Esophagus (tissue), 2 donors: ENCODE data around the gene HIPK3. TPM values are rescaled to one million over a fixed set of nuclear protein-coding genes. Genes with fewer than 3 reads are reported as not detected.
A peak's percentile ranks its signal among the peaks of the same experiment; 100 is the strongest.
"Not testable (repeated sequence)": the region's sequence is repeated elsewhere in the genome, so short reads cannot be mapped to it uniquely, and the experiment has no call there.

Experiments
- H3K27ac ChIP-seq, 2 donors: one replicate each; pipeline ENCODE4 v1.5.1; 2013; ENCODE audit warnings: low read depth in 2 of 2, mild to moderate bottlenecking in 2 of 2, inconsistent platforms in 1 of 2, low read length in 1 of 2, moderate library complexity in 1 of 2
- H3K27me3 ChIP-seq, 2 donors: one replicate each; pipeline ENCODE4 v1.6.1; 2013; ENCODE audit warnings: low read length in 2 of 2, control low read depth in 1 of 2, mild to moderate bottlenecking in 1 of 2; ENCODE audit not compliant: insufficient read depth in 2 of 2, control insufficient read depth in 1 of 2
- H3K36me3 ChIP-seq, 2 donors: one replicate each; pipeline ENCODE4 v1.6.1; 2013; ENCODE audit warnings: low read length in 1 of 2; ENCODE audit not compliant: control insufficient read depth in 2 of 2, insufficient read depth in 2 of 2
- H3K4me1 ChIP-seq, 2 donors: one replicate each; pipeline ENCODE4 v1.6.1; 2013; ENCODE audit warnings: low read length in 1 of 2; ENCODE audit not compliant: control insufficient read depth in 2 of 2, insufficient read depth in 2 of 2
- H3K4me3 ChIP-seq, 2 donors: one replicate each; pipeline ENCODE4 v1.5.1; 2013; ENCODE audit warnings: low read length in 2 of 2, mild to moderate bottlenecking in 2 of 2, low read depth in 1 of 2, moderate library complexity in 1 of 2
- H3K9me3 ChIP-seq, 2 donors: one replicate each; pipeline ENCODE4 v1.6.1; 2013; ENCODE audit warnings: mild to moderate bottlenecking in 2 of 2, low read depth in 1 of 2, low read length in 1 of 2, moderate library complexity in 1 of 2; ENCODE audit not compliant: control insufficient read depth in 2 of 2, insufficient read depth in 1 of 2
- WGBS, 2 donors: extraction: QIAGEN DNeasy Blood & Tissue Kit; methylation state at CpG; one replicate each; pipeline ENCODE4 v1.1.7; 2013; 5-methylcytosine and 5-hydroxymethylcytosine counted together
- polyA plus RNA-seq, 2 donors: library from polyadenylated mRNA; stranded (reverse); fragments of 200-250 nt; gene quantifications; one replicate each; pipeline ENCODE4 v1.2.3, GENCODE V29; 2013
- donor health status: healthy with polysubstance abuse.
- donor health status: Bipolar disorder and iron deficiency.

Gene HIPK3
- polyA plus RNA-seq, 2 donors: 8.8 to 13.8 TPM

DNA sequence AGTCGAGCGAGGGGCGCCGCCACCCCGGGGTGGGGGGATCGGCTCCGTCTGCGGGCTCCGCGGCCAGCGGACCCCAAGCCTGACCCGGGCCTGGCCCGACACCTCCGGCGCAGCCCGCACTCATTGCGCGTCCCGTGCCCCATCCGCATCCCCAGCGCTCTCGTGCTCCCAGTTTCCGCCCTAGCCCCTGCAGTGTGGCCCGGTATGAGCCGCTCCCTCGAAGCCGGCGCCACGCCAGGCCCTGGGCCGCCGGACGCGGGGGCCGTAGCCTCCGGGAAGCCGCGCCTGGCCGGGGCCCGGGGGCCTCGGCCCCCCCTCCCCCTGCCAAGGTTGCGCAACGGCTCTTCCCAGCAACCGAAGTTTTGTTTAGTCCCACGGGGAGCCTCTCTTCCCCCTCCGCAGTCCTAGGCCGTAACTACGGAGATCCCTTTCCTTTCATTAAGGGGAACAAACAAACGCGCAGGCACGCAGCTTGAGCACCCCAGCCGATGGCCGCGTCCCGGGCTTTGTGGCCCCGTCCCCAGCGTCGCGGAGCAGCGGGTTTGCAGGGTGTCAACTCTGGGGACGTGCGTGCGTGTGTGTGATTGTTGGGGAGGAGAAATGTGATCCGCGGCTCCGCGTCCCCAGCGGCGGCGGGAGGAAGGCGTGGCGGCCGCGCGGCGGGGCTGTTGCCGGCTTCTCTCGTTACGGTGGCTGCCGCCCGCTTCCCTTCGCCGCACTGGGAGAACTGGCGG, 883 bp downstream of the HIPK3 start:
- H3K4me1 ChIP-seq: no peaks in the 10 kb centered on the region
- peak overlapping the region; percentile 85 to 90 for H3K4me3 ChIP-seq
- no peaks in the 10 kb centered on the region for H3K9me3 ChIP-seq
- H3K27ac ChIP-seq: peak overlapping the region; percentile 99 to 100
- no peaks in the 10 kb centered on the region for H3K36me3 ChIP-seq
- no peaks in the 10 kb centered on the region for H3K27me3 ChIP-seq
- 0 to 1% methylated on average over 77 to 83 of the region's 83 CpGs for WGBS, 2 donors

GRCh38 chr11:33258631-33259205, 1.5 kb downstream of the HIPK3 start:
- Histone ChIP-seq H3K27me3 (no peaks in the 10 kb centered on the region), H3K9me3 (no peaks in the 10 kb centered on the region), H3K36me3 (no peaks in the 10 kb centered on the region), H3K27ac (peak overlapping the region; percentile 99 to 100), H3K4me3 (peak overlapping the region; percentile 85 to 90), H3K4me1 (no peaks in the 10 kb centered on the region)
- WGBS, 2 donors: 0 to 1% methylated on average over 14 of the region's 14 CpGs

GRCh38 chr11:33259869-33260268, 2.7 kb downstream of the HIPK3 start:
- H3K4me3 ChIP-seq: peak overlapping the region in 1 of 2 donors; percentile 47
- WGBS, 2 donors: 26 to 31% methylated on average over 2 of the region's 2 CpGs

GRCh38 chr11:33261350-33261749, 4.2 kb downstream of the HIPK3 start:
- H3K9me3 ChIP-seq, H3K27me3 ChIP-seq, H3K27ac ChIP-seq, H3K4me1 ChIP-seq, H3K4me3 ChIP-seq, H3K36me3 ChIP-seq: not testable (repeated sequence)
- WGBS, 2 donors: 93 to 95% methylated on average over 1 of the region's 1 CpG

More at GRCh38 chr11:33259869-33260268, 2.7 kb downstream of the HIPK3 start:
- no peaks in the 10 kb centered on the region for H3K4me1 ChIP-seq
- H3K9me3 ChIP-seq: no peaks in the 10 kb centered on the region
- H3K27me3 ChIP-seq: no peaks in the 10 kb centered on the region
- H3K36me3 ChIP-seq: no peaks in the 10 kb centered on the region
- H3K27ac ChIP-seq: peak overlapping the region in 1 of 2 donors; percentile 39

DNA sequence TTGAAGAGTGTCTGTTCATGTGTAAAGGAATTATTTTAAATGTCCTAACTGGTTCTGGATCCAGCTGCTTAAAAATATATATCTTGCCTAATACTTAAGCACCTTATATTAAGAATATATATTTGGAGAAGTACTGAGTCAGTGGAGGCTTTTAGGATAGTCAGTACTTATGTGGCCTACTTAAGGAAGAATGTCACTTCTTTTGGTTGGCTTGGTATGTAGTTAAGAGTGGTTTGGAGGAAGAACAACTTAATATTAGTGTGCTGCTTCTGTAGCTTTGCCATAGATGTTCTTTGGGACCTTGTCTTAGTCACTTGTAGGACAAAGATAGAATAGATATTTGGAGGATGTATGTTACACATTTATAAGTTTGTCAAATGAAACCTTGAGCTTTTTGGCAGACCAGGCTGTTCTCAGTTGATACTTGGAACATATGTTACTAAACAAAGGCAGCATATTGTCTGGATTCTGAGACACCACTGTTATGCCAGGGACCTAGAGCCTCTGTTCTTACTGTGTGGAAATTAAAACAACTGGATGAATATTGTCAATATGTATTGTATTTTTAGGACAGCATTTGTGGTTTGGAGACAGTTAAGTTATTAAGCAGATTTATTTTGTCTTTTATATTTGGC, 4.9 kb downstream of the HIPK3 start:
- H3K27ac ChIP-seq: no peak overlapping the region
- no peak overlapping the region for H3K4me3 ChIP-seq
- no peaks in the 10 kb centered on the region for H3K36me3 ChIP-seq
- H3K9me3 ChIP-seq: no peaks in the 10 kb centered on the region
- no peaks in the 10 kb centered on the region for H3K27me3 ChIP-seq
- H3K4me1 ChIP-seq: no peaks in the 10 kb centered on the region

DNA sequence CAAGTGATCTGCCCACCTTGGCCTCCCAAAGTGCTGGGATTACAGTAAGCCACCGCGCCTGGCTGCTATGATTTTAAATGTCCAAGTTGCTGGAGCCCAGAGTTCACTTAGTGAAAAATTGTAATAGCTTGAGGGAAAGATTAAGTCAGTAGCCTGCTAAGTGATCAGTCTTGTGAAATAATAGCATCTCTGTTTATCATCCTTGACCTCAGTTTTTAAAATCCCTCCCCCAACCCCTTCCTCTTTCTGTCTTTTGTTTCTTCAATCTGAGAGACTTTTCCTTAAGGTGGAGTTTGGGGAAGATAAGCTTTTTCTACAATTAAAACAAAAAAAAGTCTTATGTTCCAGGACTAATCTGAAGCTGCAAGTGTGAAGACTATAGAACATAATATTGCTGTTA, 6.4 kb downstream of the HIPK3 start:
- Histone ChIP-seq H3K4me1 (no peaks in the 10 kb centered on the region), H3K9me3 (no peaks in the 10 kb centered on the region), H3K27ac (no peak overlapping the region), H3K4me3 (no peak overlapping the region), H3K27me3 (no peaks in the 10 kb centered on the region), H3K36me3 (no peaks in the 10 kb centered on the region)
- WGBS, 2 donors: 73 to 77% methylated on average over 2 of the region's 2 CpGs

GRCh38 chr11:33264926-33265325, 7.7 kb downstream of the HIPK3 start:
- Histone ChIP-seq H3K4me3 (no peak overlapping the region), H3K9me3 (no peaks in the 10 kb centered on the region), H3K27me3 (no peaks in the 10 kb centered on the region), H3K36me3 (no peaks in the 10 kb centered on the region), H3K4me1 (peaks cover 0 to 1% of the 10 kb centered on the region in 2 donors), H3K27ac (no peak overlapping the region)

- Histone ChIP-seq H3K9me3 (no peaks in the 10 kb centered on the region), H3K36me3 (no peaks in the 10 kb centered on the region), H3K4me1 (peaks cover 0 to 3% of the 10 kb centered on the region in 2 donors), H3K4me3 (no peak overlapping the region), H3K27ac (no peak overlapping the region), H3K27me3 (no peaks in the 10 kb centered on the region)
- 50 to 56% methylated on average over 8 of the region's 8 CpGs for WGBS, 2 donors
Measured at GRCh38 chr11:33266393-33267215, 9.4 kb downstream of the HIPK3 start.

DNA sequence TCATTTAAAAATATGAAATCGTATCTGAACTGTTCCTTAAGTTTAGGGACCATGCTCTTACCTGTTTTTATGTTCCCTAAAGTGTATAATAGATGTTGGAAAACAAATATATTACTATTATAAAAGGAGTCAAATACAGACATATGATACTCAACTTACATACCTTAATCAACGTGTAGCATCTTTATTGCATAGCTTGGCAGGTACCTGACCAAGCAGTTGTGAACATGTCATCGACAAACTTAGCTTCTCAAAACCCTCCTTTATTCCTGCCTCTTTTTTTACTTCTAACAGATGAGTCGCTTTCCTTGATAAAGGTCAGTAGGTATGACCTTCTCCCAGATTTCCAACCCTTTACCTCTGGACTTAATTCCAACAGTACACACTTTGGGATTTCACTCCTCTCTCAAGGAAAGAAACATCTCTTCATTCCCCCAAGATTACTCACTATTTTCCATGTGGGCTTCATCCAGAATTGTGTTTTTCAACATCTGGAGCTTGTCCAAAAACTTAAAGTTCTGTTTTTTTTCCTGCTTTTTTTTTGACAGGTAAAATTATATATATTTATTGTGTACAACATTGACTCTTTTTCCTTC, 11.9 kb downstream of the HIPK3 start:
- Histone ChIP-seq H3K27me3 (no peaks in the 10 kb centered on the region), H3K27ac (no peak overlapping the region), H3K4me3 (no peak overlapping the region), H3K9me3 (no peaks in the 10 kb centered on the region), H3K4me1 (peaks cover 0 to 3% of the 10 kb centered on the region in 2 donors), H3K36me3 (no peaks in the 10 kb centered on the region)
- 72 to 75% methylated on average over 4 of the region's 4 CpGs for WGBS, 2 donors
